ENCODE data around the gene TTC21B.

TTC21B gene

DNA sequence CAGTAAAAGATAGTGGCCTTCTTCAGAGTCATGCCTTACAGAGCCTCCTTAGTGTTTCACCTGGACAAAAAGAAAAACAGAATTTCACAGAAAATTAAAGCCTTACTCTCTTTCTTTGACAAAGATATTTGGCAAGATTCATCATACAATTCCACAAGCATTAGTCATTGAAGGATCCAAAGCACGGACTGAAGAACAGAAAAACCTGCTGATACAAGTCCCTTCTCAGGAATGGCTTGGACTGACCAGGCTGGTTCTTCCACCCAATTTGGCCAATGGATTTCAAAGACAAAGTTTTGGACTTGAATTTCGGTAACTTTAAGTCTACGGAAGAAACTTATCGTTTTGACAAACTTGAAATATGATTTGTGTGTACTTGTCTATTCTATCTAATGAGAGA, 120.4 kb downstream of the TTC21B start:
- no peak overlapping the region for H3K27ac ChIP-seq (ENCODE audit: low read depth, low read length)
- H3K4me3 ChIP-seq (ENCODE audit: low read depth in 1 of 2, low read length in 2 of 2): no peak overlapping the region

DNA sequence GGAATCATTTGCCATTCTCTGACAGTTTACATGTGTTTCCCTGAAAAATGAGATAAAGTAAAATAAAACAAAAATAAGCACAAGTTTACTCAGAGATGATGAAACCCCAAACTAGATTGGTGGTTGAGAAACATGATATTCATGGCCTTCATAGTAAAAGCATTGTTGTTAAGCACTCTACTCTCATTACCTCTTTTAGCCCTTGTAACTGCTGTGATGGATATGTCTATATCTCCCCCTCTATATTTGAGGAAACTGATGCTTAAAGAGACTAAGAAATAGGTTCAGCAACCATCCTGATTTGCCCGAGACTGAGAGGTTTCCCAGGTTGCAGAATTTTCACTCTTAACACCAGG, 125.7 kb downstream of the TTC21B start:
- Histone ChIP-seq H3K27ac (ENCODE audit: low read depth, low read length) (no peak overlapping the region), H3K27me3 (ENCODE audit: control insufficient read depth in 1 of 2, insufficient read depth in 2 of 2, low read length in 2 of 2) (no peaks in the 10 kb centered on the region), H3K9ac (ENCODE audit: low read length) (no peak overlapping the region), H3K4me3 (ENCODE audit: low read depth in 1 of 2, low read length in 2 of 2) (no peak overlapping the region), H3K36me3 (ENCODE audit: insufficient read depth, low read length) (no peaks in the 10 kb centered on the region), H3K9me3 (ENCODE audit: low read length) (no peaks in the 10 kb centered on the region), H3K4me1 (ENCODE audit: insufficient read depth, low read length) (no peaks in the 10 kb centered on the region)

More for the DNA sequence above, 120.4 kb downstream of the TTC21B start:
- no peaks in the 10 kb centered on the region for H3K36me3 ChIP-seq (ENCODE audit: insufficient read depth, low read length)
- H3K27me3 ChIP-seq (ENCODE audit: control insufficient read depth in 1 of 2, insufficient read depth in 2 of 2, low read length in 2 of 2): no peaks in the 10 kb centered on the region
- H3K9me3 ChIP-seq (ENCODE audit: low read length): no peaks in the 10 kb centered on the region
- H3K9ac ChIP-seq (ENCODE audit: low read length): no peak overlapping the region
- no peaks in the 10 kb centered on the region for H3K4me1 ChIP-seq (ENCODE audit: insufficient read depth, low read length)

DNA sequence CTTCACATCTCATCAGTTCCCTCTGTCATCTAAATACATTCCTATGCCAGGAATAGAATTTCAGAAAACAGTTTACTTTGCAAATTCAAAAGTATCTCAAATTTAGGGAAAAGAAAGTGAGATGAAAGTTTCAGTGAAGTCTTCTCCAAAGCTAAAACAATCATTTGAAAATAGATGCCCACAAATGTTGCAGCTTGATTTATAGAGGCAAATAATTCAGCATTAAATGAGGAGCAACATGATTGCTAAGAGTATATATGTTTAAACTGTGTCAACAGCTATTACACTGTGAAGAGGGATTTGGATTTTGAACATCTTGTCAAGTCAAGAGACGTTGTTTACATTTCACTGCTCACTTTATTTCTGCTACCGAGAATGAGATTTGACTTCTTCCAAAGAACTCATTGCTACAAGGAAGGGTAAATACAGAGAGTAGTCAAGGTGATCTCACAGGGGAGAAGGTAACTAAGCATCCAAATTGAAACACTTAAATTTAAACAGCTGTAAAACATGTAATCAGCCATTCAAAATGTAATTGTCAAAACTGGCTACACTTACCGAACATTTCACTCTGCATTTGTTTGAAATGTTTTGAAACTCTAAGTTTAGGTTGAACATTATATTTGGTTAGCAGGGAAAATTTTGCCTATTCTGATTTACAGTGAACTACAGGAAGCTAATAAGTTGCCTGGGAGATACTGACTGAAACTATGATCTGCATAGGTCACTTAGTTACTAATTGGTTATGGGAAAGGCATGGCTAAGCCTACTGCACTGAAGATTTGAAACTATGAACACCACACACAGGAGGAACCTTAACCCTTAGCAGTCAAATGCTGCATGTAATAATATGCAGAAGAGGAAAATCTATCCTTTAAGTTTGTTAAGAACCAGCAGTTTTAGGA, 126.3 kb downstream of the TTC21B start:
- Histone ChIP-seq H3K27me3 (ENCODE audit: control insufficient read depth in 1 of 2, insufficient read depth in 2 of 2, low read length in 2 of 2) (no peaks in the 10 kb centered on the region), H3K36me3 (ENCODE audit: insufficient read depth, low read length) (no peaks in the 10 kb centered on the region), H3K4me1 (ENCODE audit: insufficient read depth, low read length) (no peaks in the 10 kb centered on the region), H3K9ac (ENCODE audit: low read length) (no peak overlapping the region), H3K4me3 (ENCODE audit: low read depth in 1 of 2, low read length in 2 of 2) (no peak overlapping the region), H3K9me3 (ENCODE audit: low read length) (no peaks in the 10 kb centered on the region), H3K27ac (ENCODE audit: low read depth, low read length) (no peak overlapping the region)

DNA sequence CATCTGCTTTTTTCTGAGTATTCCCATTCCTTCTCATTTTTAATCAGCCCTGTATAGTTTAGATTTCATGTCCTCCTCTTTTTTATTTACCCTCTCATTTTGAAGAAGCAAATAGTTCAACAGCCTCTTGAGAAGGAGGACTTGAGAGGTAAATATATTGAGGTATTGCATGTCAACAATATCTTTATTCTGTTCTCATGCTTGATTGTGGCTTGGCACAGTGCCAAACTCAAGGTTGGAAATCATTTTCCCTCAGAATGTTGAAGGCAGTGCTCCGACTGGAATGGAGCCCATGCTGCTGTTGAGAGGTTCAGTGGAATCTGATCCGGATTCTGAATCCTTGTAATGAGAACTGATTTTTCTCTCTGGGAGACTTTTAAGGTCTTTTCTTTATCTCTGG, 128.5 kb downstream of the TTC21B start:
- H3K4me3 ChIP-seq (ENCODE audit: low read depth in 1 of 2, low read length in 2 of 2): no peak overlapping the region

More for the DNA sequence above, 128.5 kb downstream of the TTC21B start:
- no peaks in the 10 kb centered on the region for H3K9me3 ChIP-seq (ENCODE audit: low read length)
- H3K9ac ChIP-seq (ENCODE audit: low read length): no peak overlapping the region
- no peaks in the 10 kb centered on the region for H3K36me3 ChIP-seq (ENCODE audit: insufficient read depth, low read length)
- H3K27me3 ChIP-seq (ENCODE audit: control insufficient read depth in 1 of 2, insufficient read depth in 2 of 2, low read length in 2 of 2): no peaks in the 10 kb centered on the region
- no peak overlapping the region for H3K27ac ChIP-seq (ENCODE audit: low read depth, low read length)
- no peaks in the 10 kb centered on the region for H3K4me1 ChIP-seq (ENCODE audit: insufficient read depth, low read length)
